HT1080 (cell line): ENCODE data around the gene NRXN3. TPM values are rescaled to one million over a fixed set of nuclear protein-coding genes. Genes with fewer than 3 reads are reported as not detected.

Experiments
- DNase-seq: peaks from one replicate; pipeline ENCODE4 v3.0.0-alpha.2; 2015; ENCODE audit warnings: low read depth
- total RNA-seq: library from RNA; depleted of rRNA; stranded (reverse); fragments of >200 nt; shearing (Covaris generic); gene quantifications from 2 replicates; pipeline ENCODE4 v1.2.3, GENCODE V29; 2014

NRXN3 gene
- total RNA-seq, 1 experiment from 2014 or later, result 1.2 TPM

DNA sequence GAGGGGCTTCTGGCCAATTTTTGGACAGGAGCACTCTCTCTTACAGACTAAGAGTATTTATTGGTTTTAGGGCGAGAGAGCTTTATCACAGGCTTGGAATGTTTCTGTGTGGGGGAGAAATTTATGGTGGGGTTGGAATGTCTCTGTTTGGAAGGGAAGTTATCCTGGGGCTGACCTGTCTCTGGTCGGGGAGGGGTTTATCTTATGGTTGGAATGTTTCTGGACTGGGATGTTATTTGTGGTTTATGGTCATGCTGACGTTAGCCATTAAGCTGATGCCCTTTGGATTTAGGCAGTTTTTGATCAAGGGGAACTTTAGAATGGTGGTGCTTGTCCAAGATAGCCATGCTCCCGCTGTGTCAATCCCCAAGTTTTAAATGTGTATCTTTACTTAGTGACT is 1426.4 kb downstream of the NRXN3 start:
- peak; percentile 72 for DNase-seq

DNA sequence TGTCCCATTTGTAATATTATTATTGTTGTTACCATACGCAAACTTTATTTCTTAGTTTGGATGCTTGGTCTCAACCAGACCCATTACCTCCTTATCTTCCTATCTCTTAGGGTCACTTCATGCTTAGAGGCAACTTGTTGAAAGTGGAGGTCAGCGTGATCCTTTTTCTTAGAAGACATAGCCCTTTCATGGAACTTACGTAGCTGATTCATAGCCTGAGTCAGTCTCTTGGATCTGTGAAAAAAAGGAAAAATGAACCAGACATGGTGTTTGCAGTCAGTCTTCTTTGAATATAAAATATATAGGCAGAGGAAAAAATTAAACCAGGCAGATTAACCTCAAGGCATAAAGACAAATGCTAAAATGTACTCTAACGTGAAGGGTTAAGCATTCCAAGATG is 1427.4 kb downstream of the NRXN3 start:
- peak; percentile 45 for DNase-seq

DNA sequence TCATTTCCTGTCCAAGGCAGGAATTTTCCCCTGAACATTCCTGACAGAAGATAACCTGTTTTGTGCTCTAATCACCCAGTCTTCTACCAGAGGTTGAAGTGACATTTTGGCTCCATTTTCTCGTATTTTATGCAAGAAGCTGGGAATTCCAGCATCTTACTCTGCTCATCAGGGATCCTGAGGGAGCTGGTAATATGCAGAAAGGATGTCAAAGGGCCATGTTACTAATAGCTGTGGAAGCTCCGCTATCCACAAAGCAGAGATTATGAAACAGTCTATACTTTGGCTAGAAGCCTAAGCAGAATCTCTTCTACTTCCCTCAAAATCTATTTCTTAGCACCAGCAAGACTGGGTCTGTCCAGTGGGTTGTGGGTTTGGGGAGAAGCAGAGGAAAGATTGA is 1428.2 kb downstream of the NRXN3 start:
- peak; percentile 3 for DNase-seq

DNA sequence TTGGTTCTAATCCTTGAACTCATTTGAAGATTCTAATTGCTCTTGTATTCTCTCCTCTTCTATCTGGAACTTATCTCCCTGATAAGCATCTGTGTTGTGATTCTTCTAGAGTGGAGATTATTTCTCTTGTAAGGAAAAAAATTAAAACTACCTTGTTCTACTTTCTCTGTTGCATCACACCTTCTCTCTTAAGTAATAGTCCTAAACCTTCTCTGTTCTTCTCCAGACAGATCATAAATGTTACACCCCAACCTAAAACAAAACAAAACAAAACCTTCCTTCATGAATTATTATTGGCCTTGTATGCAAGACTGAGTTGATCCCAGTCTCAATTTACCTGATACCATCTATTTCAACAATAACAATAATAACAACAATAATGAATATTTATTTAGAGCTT is 1429.1 kb downstream of the NRXN3 start:
- no peak for DNase-seq

DNA sequence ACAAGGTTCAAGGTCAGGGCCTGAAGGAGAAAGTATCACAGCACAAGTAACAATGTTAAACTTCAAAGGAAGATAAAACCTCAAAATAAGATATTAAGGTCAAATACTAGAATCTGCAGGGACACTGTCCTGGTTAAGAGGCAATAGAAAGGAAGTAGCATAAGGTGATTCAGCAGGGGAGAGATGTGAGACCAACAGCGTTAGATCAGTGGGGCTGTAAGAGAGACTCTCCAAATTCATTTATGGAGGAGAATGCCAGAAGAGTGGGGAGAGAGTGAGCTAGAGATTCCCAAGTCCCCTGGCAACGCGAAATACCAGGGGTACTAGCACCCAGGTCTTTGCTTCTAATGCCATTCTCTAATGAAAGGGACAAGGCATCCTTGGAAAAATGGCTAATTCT is 1430.2 kb downstream of the NRXN3 start:
- no peak for DNase-seq

DNA sequence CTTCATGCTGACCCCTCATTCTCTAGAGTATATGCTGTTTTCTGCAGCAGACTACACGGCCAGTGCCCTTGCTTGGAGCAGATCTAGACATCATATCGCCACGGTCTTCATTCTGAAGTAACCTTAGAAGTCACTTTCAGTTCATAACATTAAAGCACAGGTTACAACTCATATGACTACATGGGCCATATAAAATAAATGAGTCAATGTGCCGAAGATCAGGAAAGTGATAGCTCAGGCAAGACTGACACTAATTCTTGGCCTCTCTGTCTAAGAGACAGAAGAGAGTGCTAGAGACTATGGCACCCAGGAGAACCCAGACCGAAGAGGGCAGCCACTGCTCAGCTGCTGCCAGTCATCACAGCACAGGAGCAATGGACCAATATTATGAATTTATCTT is 1431.4 kb downstream of the NRXN3 start:
- no peak for DNase-seq

DNA sequence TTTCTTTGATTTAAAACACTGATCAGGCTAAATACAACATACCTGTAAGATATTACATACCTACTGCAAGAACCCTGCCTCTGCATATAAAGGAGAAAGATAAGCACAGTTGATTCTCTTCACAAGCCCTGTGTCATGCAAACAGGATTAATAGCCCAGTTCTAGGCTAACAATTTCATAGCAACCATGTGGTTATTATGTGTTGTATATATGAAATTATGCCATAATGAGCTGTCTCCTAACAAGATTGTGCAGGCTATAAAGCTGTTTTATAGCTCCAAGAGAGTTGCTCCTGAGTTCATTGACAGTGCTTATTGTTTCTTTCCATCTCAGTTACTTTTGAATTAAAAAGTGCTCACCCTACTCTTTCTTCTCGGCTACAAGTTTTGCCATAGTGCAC is 1431.9 kb downstream of the NRXN3 start:
- DNase-seq, result no peak

DNA sequence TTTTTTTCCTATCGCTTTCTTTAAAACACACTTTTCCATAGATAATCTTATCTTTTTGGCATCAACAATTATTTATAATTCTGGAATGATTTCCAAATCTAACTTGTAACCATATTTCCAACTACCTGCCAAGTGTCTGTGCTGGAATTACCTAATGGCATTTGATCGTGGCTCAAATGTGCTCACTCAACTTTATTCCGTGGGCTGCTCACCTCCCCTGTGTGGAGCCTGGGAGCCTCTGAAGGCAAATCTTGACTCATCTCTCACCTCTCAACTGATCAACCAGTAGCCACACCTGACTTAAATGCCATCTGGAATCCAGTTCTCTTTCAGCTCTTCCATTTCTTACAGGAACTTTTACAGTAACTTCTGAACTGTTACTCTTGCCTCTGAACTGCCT is 1432.6 kb downstream of the NRXN3 start:
- no peak for DNase-seq

DNA sequence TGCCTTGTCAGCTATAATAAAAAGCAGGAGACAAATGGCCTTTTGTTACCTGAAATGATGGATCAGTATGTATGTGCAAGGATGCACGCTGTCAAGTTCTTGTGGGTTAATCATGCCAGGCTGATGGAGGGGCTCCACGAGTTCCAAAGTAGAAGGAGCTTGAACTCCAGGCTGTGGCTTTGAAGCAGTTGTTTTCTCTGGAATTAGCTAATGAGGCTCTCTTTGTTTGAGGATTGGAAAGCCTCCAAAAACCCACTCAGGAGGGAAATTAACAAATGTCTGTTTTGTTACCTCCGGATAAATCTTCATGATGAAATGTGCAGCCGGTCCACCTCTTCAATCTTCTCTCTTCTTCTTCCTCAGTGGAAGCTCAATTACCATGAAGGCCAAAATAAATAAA is 1435.7 kb downstream of the NRXN3 start:
- no peak for DNase-seq

DNA sequence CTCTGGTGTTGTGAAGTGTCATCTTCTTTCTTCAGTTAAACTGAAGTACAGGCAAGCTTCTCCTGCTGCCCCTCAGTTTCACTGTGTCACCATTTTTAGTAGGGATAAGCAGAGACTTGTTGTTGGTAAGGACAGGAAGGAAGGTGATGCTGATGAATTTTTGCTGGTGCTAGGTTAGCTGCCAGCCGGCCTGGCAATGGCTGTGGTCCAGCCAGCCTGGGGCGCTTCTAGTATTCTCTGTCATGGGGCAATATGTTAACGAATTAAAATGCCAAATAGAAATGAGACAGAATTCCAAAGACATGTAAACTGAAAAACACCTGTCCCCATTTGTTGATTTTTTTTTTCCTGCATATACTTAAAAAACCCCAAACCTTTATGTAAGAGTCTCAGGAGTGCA is 1438.3 kb downstream of the NRXN3 start:
- no peak for DNase-seq

DNA sequence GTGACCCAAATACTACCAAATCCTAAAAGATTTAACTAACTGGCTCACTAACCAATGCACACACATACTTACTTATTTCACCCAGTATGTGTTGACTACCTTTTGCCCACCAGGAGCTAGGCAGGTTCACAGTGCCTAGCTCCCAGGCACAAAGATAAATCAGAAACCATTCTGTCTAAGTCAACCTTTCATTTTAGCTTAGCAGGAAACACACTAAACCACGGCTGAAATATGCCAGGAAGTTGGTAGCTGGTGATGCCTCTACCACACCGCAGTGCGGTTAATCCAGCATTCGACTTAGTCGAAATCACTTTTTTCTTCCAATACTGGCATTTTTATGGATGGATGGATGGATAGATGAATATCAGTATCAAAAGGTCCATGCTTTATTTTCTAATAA is 1443.5 kb downstream of the NRXN3 start:
- DNase-seq, result no peak

DNA sequence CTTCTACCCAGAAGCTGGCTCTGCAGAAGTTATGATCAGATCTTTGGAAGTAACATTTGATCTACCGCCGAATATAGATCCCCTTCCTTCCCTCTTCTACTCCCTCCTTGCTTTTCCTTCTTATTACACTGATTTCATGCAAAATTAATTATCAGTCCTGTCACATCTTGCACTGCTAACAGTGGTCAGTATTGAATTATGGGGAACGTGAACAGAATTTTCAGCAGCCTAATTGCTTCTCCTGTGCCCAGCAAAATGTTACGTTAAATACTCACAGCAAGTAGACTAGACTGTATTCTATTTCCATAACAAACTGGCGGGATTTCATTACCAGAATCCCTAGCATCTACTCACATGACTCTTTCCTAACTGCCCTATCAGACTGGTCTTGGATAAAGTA is 1444.3 kb downstream of the NRXN3 start:
- no peak for DNase-seq

DNA sequence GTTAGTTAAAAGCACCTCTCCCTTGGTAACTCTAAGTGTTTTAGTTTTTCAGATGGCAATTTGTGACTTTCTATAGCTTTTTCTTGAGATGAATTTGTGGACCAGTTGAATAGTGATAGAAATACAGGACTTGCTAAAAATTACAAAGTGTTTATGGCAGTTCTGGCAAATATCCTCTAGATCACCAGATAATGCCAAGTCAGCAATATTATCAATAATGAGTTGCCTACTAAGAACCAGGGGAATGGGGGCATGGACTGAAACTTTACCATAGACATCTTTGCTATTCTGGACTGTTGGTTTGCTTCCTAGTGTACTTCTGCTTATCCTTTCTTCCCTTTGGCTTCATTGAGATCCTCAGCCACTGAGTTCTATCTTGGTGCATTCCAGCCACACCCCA is 1456.9 kb downstream of the NRXN3 start:
- no peak for DNase-seq

DNA sequence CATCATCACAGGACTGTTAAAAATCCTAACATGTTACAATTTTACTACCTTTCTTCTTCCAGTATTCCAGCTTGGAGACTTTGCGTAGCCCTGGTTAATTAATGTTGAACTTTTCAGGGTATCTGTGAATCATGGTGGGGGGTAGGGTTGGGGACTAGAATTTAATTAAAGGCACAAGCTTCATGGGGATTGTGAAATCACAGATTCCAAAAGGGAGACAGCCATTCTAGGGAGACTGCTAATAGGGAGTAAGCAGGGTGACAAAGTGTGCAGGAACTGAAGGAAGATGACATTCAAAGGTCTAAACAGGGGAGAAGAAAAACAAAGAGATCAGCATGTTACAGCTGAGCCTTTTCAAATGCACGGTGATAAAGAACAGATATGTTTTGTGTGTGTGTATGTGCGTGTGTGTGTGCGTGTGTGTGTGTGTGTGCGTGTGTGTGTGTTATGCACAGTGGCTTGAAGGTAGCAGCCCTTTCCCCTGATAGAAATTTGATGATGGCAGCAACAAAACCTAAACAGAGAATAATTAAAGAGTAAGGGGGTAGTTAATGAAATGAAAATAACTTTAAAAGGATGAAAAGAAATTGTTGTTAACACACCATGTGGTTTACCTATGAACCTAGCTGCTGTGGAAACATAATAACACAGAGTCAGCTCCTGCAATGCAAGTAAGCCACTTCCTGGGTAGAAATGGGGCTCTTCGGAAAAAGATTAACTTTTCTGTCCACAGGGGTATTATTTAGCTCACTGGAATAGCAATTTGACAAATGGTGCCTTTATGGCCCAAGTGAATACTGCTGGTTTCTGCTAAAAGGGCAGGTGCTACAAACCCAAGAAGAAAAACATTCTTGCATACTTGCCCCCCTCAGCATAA is 1459.5 kb downstream of the NRXN3 start:
- no peak for DNase-seq

DNA sequence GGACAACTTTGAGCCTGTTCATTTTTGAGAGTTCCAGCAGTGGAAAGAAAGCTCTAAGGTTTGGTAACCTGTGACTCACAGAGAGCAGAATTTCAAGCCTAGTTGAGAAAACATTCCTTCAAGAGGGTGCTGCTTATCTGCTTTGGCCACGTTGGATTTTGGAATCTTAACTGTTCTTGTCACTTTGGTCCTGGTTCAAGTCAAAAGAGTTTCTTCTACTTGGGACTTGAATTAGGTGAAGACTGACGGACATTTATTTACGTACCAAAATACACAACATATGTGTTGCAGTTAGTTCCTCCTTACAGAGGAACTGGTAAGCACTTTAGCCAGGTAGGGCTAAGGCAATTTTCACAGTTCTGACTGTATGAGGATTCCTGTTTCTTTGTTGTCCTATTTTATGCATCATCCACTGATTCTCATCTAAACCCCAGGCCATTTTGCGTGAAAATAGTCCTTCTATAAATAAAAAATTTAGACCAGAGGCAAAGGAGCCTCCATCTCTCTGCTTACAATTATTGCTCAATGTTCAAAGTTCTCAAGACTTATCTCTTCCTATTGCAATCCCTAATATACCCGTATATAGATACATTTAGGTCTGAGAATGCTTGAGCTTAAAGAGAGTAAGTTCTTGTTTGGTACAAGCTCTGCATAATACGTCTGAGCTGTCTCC is 1460.3 kb downstream of the NRXN3 start:
- DNase-seq, result no peak

DNA sequence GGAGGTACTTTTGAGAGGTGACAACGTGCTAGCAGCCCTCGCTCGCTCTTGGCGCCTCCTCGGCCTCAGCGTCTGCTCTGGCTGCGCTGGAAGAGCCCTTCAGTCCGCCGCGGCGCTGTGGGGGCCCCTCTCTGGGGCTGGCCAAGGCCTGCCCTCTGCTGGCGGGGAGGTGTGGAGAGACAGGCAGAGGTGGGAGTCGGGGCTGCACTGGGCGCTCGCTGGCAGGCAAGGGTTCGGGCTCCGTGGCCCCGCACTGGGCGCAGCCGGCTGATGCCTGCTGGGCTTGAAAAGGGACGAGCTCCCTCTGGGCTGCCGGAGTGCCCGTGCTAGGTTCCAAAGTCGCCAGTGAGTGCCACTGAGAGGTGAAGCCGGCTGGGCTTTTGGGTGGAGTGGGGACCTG is 1461.1 kb downstream of the NRXN3 start:
- DNase-seq, result no peak

DNA sequence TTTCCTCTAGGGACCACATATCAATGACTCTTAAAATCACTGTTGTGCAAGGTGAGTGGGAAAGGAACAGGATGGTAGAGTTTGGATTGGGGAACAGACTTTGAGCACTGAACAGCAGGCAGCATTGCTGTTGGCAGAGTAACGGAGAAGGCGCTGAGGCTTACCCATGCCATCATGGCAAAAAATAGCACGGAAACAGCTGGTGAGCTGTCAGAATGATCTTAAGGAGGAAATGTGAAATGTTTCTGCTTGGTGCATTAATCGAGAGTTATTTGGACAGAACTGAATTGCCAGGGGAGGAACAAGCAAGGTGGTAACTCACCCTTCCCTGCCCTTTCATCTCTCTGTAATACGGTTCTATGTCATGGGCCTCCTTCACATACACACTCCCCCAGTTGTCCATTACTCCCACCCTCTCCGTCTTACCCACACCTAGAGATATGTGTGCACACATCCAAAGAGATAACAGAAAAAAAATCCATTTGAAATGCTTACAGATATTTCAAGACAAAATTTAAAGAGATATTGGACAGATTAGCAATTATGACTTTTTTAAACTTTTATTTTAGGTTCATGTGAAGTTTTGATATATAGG is 1468.6 kb downstream of the NRXN3 start:
- no peak for DNase-seq

DNA sequence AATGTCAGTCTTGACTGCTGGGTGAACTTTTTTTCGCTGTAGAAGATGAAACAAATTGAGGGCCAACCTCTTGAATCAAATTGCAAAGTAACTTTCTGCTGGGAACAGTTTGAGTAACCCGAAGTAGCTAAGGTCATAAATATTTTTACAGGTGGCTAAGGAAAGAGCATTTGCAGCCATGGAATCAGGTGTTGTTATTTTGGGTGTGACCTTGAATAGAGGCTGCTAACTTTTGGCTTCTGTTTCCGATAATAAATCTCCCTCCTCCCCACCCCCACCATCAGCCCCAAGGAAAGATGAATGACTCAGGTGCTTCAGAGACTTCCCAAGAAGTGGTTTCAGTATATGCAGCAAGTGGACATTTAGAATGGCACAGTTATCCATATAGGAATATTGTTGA is 1469.4 kb downstream of the NRXN3 start:
- no peak for DNase-seq

DNA sequence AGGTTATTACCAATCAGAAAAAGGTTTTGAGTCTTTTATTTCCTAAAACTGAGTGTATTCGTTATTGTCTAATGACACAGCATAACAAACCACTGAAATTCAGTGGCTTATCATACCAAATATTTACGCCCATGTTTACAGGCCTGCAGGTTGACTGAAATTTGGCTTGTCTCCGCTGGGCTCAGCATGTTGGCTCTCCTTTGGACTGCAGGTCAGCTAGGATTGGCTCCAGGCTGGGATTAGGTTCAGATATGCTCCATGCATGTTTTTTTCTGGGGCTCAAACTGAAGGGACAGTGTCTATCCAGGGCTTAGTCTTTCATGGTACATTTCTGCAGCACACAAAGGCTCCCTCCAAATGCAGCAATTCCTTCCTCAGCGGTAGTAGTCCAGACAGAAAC is 1471.2 kb downstream of the NRXN3 start:
- no peak for DNase-seq

DNA sequence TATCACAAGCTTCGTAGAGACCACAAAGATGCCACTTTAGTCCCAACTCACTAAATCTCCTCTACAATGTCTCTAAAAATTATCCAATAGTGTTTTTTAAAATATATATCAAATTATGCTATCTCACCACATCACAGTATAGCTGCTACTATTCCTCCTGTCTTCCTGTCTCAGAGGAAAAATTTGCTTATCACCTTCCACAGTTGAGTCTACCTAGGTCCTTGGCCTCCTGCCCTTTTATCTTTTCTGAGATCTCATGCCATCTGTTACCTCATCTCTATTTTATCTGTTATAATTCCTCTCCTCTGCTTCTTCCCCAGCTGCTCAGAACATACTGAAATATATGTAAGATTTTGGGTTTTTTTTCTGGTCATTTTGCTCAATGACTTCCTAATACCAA is 1473.0 kb downstream of the NRXN3 start:
- no peak for DNase-seq

DNA sequence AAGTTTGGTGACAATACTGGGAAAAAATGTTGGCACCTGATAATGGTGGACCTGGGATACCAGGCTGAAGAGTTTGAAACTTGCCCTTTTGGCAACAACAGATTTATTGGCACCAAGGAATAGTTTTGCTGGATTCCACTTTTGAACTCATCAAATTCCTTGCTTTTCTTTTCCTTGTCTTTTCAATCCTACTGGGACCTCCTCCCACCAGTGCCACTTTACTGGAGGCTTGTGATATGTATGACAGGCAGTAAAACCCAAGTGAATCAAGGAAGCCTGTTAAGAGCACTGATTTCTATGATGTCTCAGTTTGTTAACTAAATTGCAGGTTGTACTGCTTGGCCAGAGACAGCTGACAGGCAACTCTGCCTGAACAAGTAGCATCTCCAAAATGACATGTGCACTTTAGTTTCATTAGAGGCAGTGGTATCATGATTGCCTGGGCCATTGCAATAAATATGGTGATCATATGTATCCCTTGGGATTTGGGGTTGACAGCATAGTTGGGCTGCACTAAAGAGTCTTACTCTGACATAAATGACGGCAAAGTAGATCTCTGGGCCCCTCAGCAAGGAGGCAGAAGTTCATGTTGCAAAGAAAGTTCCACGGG is 1475.7 kb downstream of the NRXN3 start:
- no peak for DNase-seq

DNA sequence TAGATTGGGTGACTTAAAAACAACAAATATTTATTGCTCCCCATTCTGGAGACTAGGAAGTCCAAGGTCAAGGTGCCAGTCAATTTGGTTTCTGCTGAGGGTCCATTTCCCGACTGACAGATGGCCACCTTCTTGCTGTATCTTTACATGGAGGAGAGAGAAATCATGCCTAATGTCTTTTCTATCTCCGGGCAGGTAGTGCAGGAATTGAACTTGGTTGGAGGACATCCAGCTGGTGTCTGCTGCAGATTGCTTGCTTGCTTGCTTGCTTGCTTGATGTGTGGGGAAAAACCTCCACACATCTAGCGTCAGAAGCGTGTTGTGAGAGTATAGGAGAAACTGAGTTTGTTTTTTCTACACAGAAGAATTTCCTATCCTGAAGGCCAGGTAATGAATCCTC is 1479.7 kb downstream of the NRXN3 start:
- no peak for DNase-seq
